WTC11 (cell line): ENCODE results near the gene CNOT1.

Source experiments
- CREB1 ChIP-seq: sonication (generic); formaldehyde crosslinking; IDR thresholded peaks from 2 replicates; pipeline ENCODE4 v1.8.0; 2023; ENCODE audit warnings: mild to moderate bottlenecking, missing genetic modification reagents
- ESRRA ChIP-seq: sonication (generic); formaldehyde crosslinking; IDR thresholded peaks from 2 replicates; pipeline ENCODE4 v1.8.1; 2022; ENCODE audit warnings: mild to moderate bottlenecking, missing genetic modification reagents, borderline replicate concordance
- GTF2I ChIP-seq: fragments of 250-450 bp; sonication (Bioruptor Pico); conservative IDR thresholded peaks from 2 replicates; pipeline ENCODE4 v1.4.0; 2021; ENCODE audit warnings: mild to moderate bottlenecking
- IRF2 ChIP-seq: sonication (generic); formaldehyde crosslinking; IDR thresholded peaks from 2 replicates; pipeline ENCODE4 v1.8.0; 2022; ENCODE audit warnings: low read depth, missing genetic modification reagents, borderline replicate concordance
- SP1 ChIP-seq: sonication (generic); formaldehyde crosslinking; conservative IDR thresholded peaks from 2 replicates; pipeline ENCODE4 v1.8.1; 2022; ENCODE audit warnings: missing genetic modification reagents
- TEAD1 ChIP-seq: sonication (generic); formaldehyde crosslinking; IDR thresholded peaks from 2 replicates; pipeline ENCODE4 v1.8.0; 2022; ENCODE audit warnings: mild to moderate bottlenecking, missing genetic modification reagents
- TF ChIP-seq, protein P1 (sequence below): sonication (generic); formaldehyde crosslinking; IDR thresholded peaks from 2 replicates; pipeline ENCODE4 v1.8.0; 2022; ENCODE audit warnings: mild to moderate bottlenecking, missing genetic modification reagents
- TF ChIP-seq, protein P2 (sequence below): fragments of 200-600 bp; IDR thresholded peaks from 2 replicates; pipeline ENCODE4 v1.8.0; 2022; ENCODE audit warnings: antibody characterized with exemption
- TF ChIP-seq, protein P3 (sequence below): sonication (generic); formaldehyde crosslinking; IDR thresholded peaks from 2 replicates; pipeline ENCODE4 v1.8.0; 2022; ENCODE audit warnings: missing genetic modification reagents
- TF ChIP-seq, protein P4 (sequence below): sonication (generic); formaldehyde crosslinking; IDR thresholded peaks from 2 replicates; pipeline ENCODE4 v1.8.0; 2022; ENCODE audit warnings: mild to moderate bottlenecking, missing genetic modification reagents
- TF ChIP-seq, protein P5 (sequence below): fragments of 250-450 bp; sonication (Bioruptor Pico); IDR thresholded peaks from 2 replicates; pipeline ENCODE4 v1.8.0; 2021; ENCODE audit warnings: mild to moderate bottlenecking
- TF ChIP-seq, protein P6 (sequence below): fragments of 250-450 bp; sonication (Bioruptor Pico); conservative IDR thresholded peaks from 2 replicates; pipeline ENCODE4 v1.9.0; 2021; ENCODE audit warnings: mild to moderate bottlenecking

DNA sequence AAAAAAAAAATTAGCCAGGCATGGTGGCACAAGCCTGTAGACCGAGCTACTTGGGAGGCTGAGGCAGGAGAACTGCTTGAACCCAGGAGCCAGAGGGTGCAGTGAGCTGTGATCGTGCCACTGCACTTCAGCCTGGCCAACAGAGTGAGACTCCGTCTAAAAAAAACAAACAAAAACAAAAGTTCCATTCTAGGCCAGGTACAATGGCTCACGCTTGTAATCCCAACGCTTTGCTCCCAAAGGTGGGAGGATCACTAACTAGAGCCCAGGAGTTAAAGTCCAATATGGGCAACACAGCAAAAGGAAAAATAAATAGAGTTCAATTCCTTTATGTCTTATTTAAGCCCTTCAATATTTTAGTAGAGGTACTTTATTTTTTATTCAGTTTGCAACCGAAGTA lies 47.5 kb downstream of the CNOT1 start:
- TF ChIP-seq, protein P1, sequence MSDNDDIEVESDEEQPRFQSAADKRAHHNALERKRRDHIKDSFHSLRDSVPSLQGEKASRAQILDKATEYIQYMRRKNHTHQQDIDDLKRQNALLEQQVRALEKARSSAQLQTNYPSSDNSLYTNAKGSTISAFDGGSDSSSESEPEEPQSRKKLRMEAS (CRISPR knock-in tag): no peak
- TF ChIP-seq, protein P2, sequence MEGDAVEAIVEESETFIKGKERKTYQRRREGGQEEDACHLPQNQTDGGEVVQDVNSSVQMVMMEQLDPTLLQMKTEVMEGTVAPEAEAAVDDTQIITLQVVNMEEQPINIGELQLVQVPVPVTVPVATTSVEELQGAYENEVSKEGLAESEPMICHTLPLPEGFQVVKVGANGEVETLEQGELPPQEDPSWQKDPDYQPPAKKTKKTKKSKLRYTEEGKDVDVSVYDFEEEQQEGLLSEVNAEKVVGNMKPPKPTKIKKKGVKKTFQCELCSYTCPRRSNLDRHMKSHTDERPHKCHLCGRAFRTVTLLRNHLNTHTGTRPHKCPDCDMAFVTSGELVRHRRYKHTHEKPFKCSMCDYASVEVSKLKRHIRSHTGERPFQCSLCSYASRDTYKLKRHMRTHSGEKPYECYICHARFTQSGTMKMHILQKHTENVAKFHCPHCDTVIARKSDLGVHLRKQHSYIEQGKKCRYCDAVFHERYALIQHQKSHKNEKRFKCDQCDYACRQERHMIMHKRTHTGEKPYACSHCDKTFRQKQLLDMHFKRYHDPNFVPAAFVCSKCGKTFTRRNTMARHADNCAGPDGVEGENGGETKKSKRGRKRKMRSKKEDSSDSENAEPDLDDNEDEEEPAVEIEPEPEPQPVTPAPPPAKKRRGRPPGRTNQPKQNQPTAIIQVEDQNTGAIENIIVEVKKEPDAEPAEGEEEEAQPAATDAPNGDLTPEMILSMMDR: no peak
- TF ChIP-seq, protein P3, sequence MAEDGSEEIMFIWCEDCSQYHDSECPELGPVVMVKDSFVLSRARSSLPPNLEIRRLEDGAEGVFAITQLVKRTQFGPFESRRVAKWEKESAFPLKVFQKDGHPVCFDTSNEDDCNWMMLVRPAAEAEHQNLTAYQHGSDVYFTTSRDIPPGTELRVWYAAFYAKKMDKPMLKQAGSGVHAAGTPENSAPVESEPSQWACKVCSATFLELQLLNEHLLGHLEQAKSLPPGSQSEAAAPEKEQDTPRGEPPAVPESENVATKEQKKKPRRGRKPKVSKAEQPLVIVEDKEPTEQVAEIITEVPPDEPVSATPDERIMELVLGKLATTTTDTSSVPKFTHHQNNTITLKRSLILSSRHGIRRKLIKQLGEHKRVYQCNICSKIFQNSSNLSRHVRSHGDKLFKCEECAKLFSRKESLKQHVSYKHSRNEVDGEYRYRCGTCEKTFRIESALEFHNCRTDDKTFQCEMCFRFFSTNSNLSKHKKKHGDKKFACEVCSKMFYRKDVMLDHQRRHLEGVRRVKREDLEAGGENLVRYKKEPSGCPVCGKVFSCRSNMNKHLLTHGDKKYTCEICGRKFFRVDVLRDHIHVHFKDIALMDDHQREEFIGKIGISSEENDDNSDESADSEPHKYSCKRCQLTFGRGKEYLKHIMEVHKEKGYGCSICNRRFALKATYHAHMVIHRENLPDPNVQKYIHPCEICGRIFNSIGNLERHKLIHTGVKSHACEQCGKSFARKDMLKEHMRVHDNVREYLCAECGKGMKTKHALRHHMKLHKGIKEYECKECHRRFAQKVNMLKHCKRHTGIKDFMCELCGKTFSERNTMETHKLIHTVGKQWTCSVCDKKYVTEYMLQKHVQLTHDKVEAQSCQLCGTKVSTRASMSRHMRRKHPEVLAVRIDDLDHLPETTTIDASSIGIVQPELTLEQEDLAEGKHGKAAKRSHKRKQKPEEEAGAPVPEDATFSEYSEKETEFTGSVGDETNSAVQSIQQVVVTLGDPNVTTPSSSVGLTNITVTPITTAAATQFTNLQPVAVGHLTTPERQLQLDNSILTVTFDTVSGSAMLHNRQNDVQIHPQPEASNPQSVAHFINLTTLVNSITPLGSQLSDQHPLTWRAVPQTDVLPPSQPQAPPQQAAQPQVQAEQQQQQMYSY (CRISPR knock-in tag): no peak
- TF ChIP-seq, protein P4, sequence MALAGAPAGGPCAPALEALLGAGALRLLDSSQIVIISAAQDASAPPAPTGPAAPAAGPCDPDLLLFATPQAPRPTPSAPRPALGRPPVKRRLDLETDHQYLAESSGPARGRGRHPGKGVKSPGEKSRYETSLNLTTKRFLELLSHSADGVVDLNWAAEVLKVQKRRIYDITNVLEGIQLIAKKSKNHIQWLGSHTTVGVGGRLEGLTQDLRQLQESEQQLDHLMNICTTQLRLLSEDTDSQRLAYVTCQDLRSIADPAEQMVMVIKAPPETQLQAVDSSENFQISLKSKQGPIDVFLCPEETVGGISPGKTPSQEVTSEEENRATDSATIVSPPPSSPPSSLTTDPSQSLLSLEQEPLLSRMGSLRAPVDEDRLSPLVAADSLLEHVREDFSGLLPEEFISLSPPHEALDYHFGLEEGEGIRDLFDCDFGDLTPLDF: no peak
- TF ChIP-seq TEAD1 (CRISPR knock-in tag) (no peak), GTF2I (CRISPR knock-in tag) (no peak), CREB1 (CRISPR knock-in tag) (no peak), ESRRA (CRISPR knock-in tag) (no peak), SP1 (no peak), IRF2 (no peak)
- TF ChIP-seq, protein P5, sequence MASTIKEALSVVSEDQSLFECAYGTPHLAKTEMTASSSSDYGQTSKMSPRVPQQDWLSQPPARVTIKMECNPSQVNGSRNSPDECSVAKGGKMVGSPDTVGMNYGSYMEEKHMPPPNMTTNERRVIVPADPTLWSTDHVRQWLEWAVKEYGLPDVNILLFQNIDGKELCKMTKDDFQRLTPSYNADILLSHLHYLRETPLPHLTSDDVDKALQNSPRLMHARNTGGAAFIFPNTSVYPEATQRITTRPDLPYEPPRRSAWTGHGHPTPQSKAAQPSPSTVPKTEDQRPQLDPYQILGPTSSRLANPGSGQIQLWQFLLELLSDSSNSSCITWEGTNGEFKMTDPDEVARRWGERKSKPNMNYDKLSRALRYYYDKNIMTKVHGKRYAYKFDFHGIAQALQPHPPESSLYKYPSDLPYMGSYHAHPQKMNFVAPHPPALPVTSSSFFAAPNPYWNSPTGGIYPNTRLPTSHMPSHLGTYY (CRISPR knock-in tag): no peak
- TF ChIP-seq, protein P6, sequence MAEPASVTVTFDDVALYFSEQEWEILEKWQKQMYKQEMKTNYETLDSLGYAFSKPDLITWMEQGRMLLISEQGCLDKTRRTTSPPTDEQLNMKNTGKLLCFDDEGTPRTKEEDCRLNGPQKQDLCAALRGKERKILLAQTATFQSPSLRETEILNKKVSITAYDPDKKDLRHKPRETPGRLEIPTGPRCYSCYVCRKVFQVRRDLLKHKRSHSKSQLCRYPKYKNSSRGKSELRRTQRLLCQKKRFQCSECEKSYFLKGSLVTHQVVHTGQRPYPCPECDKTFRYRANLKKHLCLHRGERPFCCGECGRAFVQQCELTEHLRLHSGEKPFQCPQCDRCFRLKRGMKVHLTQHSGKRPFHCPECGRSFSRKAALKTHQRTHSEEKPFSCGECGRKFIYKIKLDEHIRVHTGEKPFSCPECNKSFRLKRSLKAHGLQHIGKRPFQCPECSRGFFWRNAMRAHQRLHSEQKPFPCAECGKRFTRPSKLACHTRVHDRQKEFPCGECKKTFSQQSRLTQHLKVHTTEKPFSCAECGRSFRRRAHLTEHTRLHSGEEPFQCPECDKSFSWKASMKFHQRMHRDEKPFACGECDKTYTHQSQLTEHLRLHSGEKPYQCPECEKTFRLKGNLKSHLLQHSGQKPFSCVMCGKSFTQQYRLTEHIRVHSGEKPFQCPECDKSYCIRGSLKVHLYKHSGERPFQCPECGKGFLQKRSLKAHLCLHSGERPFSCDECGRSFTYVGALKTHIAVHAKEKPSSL: no peak
